SK-N-SH treated with all-trans-retinoic acid at 6 μM for 48 hours (cell line): ENCODE data around the gene GRM4.

Source experiments
- ATAC-seq: fragments of 200-7000 bp; cut with Tn5 transposase; 3 replicates; pipeline ENCODE4 v1.9.1; 2020; ENCODE audit warnings: mild to moderate bottlenecking, moderate library complexity
- BACH2 ChIP-seq: fragments of 250-450 bp; sonication (Bioruptor Pico); IDR thresholded peaks from 2 replicates; pipeline ENCODE4 v1.9.0; 2021; ENCODE audit warnings: mild to moderate bottlenecking, borderline replicate concordance
- CSDC2 ChIP-seq: fragments of 250-450 bp; sonication (Bioruptor Pico); IDR thresholded peaks from 2 replicates; pipeline ENCODE4 v1.5.0; 2020; ENCODE audit warnings: mild to moderate bottlenecking, moderate library complexity
- ESRRG ChIP-seq: fragments of 250-450 bp; sonication (Bioruptor Pico); IDR thresholded peaks from 2 replicates; pipeline ENCODE4 v1.6.1; 2021; ENCODE audit warnings: mild to moderate bottlenecking
- GLIS3 ChIP-seq: fragments of 250-450 bp; sonication (Bioruptor Pico); IDR thresholded peaks from 2 replicates; pipeline ENCODE4 v1.5.0; 2020; ENCODE audit warnings: mild to moderate bottlenecking, moderate library complexity
- ISL1 ChIP-seq: fragments of 250-450 bp; sonication (Bioruptor Pico); IDR thresholded peaks from 2 replicates; pipeline ENCODE4 v2.1.2; 2022; ENCODE audit warnings: mild to moderate bottlenecking, moderate library complexity
- OSR1 ChIP-seq: fragments of 250-450 bp; sonication (Bioruptor Pico); IDR thresholded peaks from 2 replicates; pipeline ENCODE4 v1.8.0; 2022; ENCODE audit warnings: moderate library complexity, mild to moderate bottlenecking, inconsistent platforms
- RARB ChIP-seq: fragments of 250-450 bp; sonication (Bioruptor Pico); IDR thresholded peaks from 2 replicates; pipeline ENCODE4 v1.8.0; 2021; ENCODE audit warnings: mild to moderate bottlenecking, moderate library complexity
- SNAI2 ChIP-seq: fragments of 250-450 bp; sonication (Bioruptor Pico); IDR thresholded peaks from 2 replicates; pipeline ENCODE4 v1.5.0; 2020; ENCODE audit warnings: mild to moderate bottlenecking, moderate library complexity
- TCF4 ChIP-seq: fragments of 250-450 bp; sonication (Bioruptor Pico); IDR thresholded peaks from 2 replicates; pipeline ENCODE4 v1.8.0; 2021; ENCODE audit warnings: mild to moderate bottlenecking, moderate library complexity, borderline replicate concordance
- TOX ChIP-seq: fragments of 250-450 bp; sonication (Bioruptor Pico); IDR thresholded peaks from 2 replicates; pipeline ENCODE4 v1.8.0; 2021; ENCODE audit warnings: mild to moderate bottlenecking, moderate library complexity, borderline replicate concordance
- ZC3H10 ChIP-seq: fragments of 250-450 bp; sonication (Bioruptor Pico); IDR thresholded peaks from 2 replicates; pipeline ENCODE4 v1.5.1; 2021; ENCODE audit warnings: mild to moderate bottlenecking, moderate library complexity
- ZFP3 ChIP-seq: fragments of 250-450 bp; sonication (Bioruptor Pico); IDR thresholded peaks from 2 replicates; pipeline ENCODE4 v1.5.0; 2020; ENCODE audit warnings: mild to moderate bottlenecking, moderate library complexity
- ZNF565 ChIP-seq: fragments of 450-650 bp; formaldehyde crosslinking; conservative IDR thresholded peaks from 2 replicates; pipeline ENCODE4 v1.5.0; 2020; ENCODE audit warnings: low read depth, mild to moderate bottlenecking, moderate library complexity
- ZNF70 ChIP-seq: fragments of 450-650 bp; formaldehyde crosslinking; IDR thresholded peaks from 2 replicates; pipeline ENCODE4 v1.5.0; 2020; ENCODE audit warnings: mild to moderate bottlenecking, moderate library complexity
- ZNF8 ChIP-seq: fragments of 450-650 bp; formaldehyde crosslinking; IDR thresholded peaks from 2 replicates; pipeline ENCODE4 v1.5.0; 2020; ENCODE audit warnings: mild to moderate bottlenecking, moderate library complexity
- TF ChIP-seq, protein P1 (sequence below): fragments of 250-450 bp; sonication (Bioruptor Pico); IDR thresholded peaks from 2 replicates; pipeline ENCODE4 v1.5.0; 2020; ENCODE audit warnings: mild to moderate bottlenecking, moderate library complexity
- TF ChIP-seq, protein P2 (sequence below): fragments of 250-450 bp; sonication (Bioruptor Pico); IDR thresholded peaks from 2 replicates; pipeline ENCODE4 v1.5.1; 2020; ENCODE audit warnings: low read depth, mild to moderate bottlenecking, moderate library complexity
- TF ChIP-seq, protein P3 (sequence below): fragments of 250-450 bp; sonication (Bioruptor Pico); IDR thresholded peaks from 2 replicates; pipeline ENCODE4 v1.5.1; 2021; ENCODE audit warnings: mild to moderate bottlenecking, moderate library complexity
- TF ChIP-seq, protein P4 (sequence below): fragments of 250-450 bp; sonication (Bioruptor Pico); IDR thresholded peaks from 2 replicates; pipeline ENCODE4 v1.8.0; 2020; ENCODE audit warnings: mild to moderate bottlenecking, moderate library complexity, borderline replicate concordance

GRM4 gene

GRCh38 chr6:34142061-34142998 lies 3.6 kb downstream of the GRM4 start (continued):
- TF ChIP-seq, protein P1, sequence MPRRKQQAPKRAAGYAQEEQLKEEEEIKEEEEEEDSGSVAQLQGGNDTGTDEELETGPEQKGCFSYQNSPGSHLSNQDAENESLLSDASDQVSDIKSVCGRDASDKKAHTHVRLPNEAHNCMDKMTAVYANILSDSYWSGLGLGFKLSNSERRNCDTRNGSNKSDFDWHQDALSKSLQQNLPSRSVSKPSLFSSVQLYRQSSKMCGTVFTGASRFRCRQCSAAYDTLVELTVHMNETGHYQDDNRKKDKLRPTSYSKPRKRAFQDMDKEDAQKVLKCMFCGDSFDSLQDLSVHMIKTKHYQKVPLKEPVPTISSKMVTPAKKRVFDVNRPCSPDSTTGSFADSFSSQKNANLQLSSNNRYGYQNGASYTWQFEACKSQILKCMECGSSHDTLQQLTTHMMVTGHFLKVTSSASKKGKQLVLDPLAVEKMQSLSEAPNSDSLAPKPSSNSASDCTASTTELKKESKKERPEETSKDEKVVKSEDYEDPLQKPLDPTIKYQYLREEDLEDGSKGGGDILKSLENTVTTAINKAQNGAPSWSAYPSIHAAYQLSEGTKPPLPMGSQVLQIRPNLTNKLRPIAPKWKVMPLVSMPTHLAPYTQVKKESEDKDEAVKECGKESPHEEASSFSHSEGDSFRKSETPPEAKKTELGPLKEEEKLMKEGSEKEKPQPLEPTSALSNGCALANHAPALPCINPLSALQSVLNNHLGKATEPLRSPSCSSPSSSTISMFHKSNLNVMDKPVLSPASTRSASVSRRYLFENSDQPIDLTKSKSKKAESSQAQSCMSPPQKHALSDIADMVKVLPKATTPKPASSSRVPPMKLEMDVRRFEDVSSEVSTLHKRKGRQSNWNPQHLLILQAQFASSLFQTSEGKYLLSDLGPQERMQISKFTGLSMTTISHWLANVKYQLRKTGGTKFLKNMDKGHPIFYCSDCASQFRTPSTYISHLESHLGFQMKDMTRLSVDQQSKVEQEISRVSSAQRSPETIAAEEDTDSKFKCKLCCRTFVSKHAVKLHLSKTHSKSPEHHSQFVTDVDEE (CRISPR knock-in tag) = no peak
- TF ChIP-seq ZC3H10 (no peak), GLIS3 (no peak), OSR1 (CRISPR knock-in tag) (no peak), ZNF565 (CRISPR knock-in tag) (no peak)
- TF ChIP-seq, protein P2, sequence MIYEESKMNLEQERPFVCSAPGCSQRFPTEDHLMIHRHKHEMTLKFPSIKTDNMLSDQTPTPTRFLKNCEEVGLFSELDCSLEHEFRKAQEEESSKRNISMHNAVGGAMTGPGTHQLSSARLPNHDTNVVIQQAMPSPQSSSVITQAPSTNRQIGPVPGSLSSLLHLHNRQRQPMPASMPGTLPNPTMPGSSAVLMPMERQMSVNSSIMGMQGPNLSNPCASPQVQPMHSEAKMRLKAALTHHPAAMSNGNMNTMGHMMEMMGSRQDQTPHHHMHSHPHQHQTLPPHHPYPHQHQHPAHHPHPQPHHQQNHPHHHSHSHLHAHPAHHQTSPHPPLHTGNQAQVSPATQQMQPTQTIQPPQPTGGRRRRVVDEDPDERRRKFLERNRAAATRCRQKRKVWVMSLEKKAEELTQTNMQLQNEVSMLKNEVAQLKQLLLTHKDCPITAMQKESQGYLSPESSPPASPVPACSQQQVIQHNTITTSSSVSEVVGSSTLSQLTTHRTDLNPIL (CRISPR knock-in tag) = no peak

DNA sequence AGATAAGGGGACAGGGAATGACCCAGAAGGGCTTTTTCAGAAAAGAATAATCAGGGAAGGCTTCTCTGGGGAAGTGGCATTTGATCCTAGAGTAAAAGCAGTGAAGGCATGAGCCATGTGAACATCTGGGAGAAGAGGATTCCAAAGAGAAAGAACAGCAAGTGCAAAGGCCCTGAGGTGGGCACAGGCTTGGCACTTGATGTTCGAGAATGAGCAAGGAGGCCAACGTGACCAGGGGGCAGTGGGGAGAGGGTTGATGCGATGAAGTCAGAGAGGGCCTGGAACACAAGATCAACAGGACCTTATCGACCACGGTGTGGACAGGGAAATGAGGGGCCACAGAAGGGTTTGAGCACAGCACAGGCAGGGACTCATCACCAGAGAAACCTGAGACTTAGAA lies 5.8 kb downstream of the GRM4 start:
- TF ChIP-seq, protein P1 (CRISPR knock-in tag) = no peak
- TF ChIP-seq RARB (CRISPR knock-in tag) (no peak), ISL1 (CRISPR knock-in tag) (no peak), BACH2 (CRISPR knock-in tag) (no peak), CSDC2 (CRISPR knock-in tag) (no peak), ZNF8 (no peak), GLIS3 (no peak), OSR1 (CRISPR knock-in tag) (no peak)
- TF ChIP-seq, protein P3, sequence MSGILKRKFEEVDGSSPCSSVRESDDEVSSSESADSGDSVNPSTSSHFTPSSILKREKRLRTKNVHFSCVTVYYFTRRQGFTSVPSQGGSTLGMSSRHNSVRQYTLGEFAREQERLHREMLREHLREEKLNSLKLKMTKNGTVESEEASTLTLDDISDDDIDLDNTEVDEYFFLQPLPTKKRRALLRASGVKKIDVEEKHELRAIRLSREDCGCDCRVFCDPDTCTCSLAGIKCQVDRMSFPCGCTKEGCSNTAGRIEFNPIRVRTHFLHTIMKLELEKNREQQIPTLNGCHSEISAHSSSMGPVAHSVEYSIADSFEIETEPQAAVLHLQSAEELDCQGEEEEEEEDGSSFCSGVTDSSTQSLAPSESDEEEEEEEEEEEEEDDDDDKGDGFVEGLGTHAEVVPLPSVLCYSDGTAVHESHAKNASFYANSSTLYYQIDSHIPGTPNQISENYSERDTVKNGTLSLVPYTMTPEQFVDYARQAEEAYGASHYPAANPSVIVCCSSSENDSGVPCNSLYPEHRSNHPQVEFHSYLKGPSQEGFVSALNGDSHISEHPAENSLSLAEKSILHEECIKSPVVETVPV (CRISPR knock-in tag) = no peak
- ATAC-seq = no peak

DNA sequence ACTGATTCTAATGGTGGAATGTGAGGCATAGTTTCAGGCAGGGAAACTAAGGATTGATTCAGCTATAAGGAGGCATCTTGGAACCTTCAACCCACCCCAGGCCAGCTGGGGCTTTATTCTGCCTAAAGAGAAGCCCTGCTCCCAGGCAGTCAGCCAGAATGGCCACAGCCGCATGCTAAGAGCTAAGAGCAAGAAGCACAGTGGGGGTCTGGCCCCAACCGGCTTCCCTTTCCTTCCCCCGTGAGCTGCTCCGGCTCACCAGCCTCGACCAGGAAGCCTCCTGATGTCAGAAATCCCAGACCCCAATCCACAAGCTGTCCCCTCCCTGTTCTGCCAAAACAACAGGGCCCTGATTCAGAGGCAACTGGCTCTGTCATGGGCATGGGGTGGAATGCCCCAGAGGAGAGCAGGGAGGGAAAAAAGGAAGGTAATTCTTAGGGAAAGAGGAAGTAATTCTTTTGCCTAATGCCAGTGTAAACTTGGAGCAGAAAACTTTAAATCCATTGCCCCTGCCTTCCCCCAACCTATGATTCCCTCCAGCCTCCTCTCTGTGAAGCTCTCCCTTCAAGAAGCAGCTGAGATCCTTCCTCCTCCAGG lies 6.9 kb downstream of the GRM4 start:
- ATAC-seq = no peak
- TF ChIP-seq CSDC2 (CRISPR knock-in tag) (no peak), GLIS3 (no peak), TCF4 (CRISPR knock-in tag) (no peak)

DNA sequence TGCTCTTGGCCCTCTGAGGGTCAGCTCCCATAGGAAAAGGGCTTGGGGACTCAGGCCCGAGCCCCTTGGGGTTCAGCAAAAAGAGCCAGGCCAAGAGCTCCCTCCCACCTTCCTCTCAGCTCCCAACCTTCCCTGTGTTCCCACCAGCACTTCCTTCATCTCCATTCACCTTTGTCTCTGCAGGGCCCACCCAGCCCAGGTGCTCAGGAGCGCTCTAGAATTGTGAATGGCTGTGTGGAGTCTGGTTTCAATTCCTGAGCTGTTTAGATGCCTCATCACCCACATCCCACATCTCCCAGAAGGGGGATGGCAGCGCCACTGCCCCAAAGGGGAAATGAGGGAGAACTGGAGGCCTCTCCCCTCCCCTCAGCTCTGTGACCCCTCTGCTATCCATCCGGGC lies 7.7 kb downstream of the GRM4 start:
- no peak for ATAC-seq
- TF ChIP-seq ZFP3 (CRISPR knock-in tag) (no peak), TOX (CRISPR knock-in tag) (no peak), SNAI2 (no peak), BACH2 (CRISPR knock-in tag) (no peak), CSDC2 (CRISPR knock-in tag) (no peak), ESRRG (CRISPR knock-in tag) (no peak), GLIS3 (no peak), ZNF70 (CRISPR knock-in tag) (no peak)
- TF ChIP-seq, protein P4, sequence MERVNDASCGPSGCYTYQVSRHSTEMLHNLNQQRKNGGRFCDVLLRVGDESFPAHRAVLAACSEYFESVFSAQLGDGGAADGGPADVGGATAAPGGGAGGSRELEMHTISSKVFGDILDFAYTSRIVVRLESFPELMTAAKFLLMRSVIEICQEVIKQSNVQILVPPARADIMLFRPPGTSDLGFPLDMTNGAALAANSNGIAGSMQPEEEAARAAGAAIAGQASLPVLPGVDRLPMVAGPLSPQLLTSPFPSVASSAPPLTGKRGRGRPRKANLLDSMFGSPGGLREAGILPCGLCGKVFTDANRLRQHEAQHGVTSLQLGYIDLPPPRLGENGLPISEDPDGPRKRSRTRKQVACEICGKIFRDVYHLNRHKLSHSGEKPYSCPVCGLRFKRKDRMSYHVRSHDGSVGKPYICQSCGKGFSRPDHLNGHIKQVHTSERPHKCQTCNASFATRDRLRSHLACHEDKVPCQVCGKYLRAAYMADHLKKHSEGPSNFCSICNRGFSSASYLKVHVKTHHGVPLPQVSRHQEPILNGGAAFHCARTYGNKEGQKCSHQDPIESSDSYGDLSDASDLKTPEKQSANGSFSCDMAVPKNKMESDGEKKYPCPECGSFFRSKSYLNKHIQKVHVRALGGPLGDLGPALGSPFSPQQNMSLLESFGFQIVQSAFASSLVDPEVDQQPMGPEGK (CRISPR knock-in tag) = no peak
- TF ChIP-seq, protein P1 (CRISPR knock-in tag) = no peak
- TF ChIP-seq, protein P3 (CRISPR knock-in tag) = no peak
